GDM1 (cell line): ENCODE measurements around the gene ANO2.
"Not testable (repeated sequence)": the region's sequence is repeated elsewhere in the genome, so short reads cannot be mapped to it uniquely, and the experiment has no call there.

Experiments
- DNase-seq: peaks from one replicate; lab custom pipeline; 2025; lab: John Stamatoyannopoulos, UW

ANO2 gene

GRCh38 chr12:5669624-5670023 is 275.4 kb downstream of the ANO2 start:
- not testable (repeated sequence) for DNase-seq

DNA sequence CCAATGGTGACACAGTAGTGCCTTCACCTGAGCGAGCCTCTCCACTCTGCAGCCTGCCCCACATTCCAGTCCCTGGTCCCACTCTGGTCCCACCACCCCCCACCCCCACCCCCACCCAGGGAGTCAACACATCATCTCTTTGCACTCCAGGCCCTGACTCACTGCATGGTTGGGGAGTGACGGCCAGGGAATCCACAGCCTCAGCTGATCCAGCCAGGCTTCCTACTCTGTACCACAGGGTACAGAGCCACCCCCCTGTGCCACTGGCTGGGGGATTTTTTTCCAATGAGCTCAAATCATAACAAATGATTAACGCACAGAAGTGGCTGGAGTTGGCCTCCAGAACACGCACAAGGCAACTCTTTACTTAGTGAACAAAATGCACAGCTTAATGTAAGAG is 279.4 kb downstream of the ANO2 start:
- no peak for DNase-seq

GRCh38 chr12:5661811-5662210 is 283.2 kb downstream of the ANO2 start:
- DNase-seq, result no peak

DNA sequence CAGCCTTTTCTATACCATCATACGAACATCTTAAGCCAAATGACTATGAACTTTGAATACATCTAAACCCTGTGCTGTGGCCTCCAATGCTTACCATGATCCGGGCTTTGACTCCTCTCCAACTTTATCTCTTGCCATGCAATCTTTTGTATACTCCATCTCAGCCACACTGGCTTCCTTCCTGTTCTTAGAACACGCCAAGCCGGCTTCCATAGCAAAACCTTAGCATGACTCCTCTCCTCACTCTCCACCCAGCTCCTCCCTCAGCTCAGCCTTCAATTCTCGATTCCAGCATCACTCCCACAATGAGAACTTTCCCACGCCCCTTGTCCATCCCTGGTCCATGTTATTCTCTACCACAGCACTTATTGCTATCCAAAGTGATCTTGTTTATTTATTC is 284.8 kb downstream of the ANO2 start:
- DNase-seq, result no peak

DNA sequence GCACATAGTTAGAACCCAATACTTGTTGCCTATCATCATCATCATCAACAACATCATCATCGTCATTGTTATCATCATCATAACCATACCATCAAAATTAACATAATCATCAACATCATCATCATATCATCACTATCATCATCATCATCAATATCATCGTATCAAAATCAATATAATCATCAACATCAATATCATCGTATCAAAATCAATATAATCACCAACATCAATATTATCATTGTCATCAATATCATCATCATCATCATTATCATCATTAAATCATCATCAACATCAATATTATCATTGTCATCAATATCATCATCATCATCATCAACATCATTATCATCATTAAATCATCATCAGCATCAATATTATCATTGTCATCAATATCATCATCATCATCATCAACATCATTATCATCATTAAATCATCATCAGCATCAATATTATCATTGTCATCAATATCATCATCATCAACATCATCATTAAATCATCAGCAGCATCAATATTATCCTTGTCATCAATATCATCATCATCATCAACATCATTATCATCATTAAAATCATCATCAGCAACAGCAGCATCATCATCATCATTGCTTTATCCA is 286.6 kb downstream of the ANO2 start:
- not testable (repeated sequence) for DNase-seq

GRCh38 chr12:5656836-5657235 is 288.2 kb downstream of the ANO2 start:
- DNase-seq, result no peak

DNA sequence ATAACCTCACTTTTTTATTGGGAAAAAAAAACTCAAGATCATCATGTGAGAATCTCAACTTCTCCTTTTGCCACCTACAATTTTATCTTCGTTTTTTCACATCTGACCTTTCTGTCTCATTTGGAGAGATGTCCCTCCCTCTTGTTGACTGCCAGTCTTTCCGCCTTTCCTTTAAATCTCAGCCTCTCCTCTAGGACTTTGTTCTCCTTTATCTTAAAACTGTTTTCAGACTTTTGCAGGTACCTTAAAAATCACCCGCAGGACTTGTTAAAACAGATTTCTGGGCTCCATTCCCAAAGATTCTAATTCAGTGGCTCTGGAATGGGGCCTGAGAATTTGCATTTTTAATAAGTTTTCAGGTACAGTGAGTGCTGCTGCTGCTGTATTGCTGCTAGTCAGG is 289.9 kb downstream of the ANO2 start:
- no peak for DNase-seq

- no peak for DNase-seq
Observed at GRCh38 chr12:5654019-5654418, 291.0 kb downstream of the ANO2 start.

- DNase-seq, result no peak
Observed at GRCh38 chr12:5650829-5651461, 294.1 kb downstream of the ANO2 start.

GRCh38 chr12:5650281-5650680 is 294.8 kb downstream of the ANO2 start:
- no peak for DNase-seq

DNA sequence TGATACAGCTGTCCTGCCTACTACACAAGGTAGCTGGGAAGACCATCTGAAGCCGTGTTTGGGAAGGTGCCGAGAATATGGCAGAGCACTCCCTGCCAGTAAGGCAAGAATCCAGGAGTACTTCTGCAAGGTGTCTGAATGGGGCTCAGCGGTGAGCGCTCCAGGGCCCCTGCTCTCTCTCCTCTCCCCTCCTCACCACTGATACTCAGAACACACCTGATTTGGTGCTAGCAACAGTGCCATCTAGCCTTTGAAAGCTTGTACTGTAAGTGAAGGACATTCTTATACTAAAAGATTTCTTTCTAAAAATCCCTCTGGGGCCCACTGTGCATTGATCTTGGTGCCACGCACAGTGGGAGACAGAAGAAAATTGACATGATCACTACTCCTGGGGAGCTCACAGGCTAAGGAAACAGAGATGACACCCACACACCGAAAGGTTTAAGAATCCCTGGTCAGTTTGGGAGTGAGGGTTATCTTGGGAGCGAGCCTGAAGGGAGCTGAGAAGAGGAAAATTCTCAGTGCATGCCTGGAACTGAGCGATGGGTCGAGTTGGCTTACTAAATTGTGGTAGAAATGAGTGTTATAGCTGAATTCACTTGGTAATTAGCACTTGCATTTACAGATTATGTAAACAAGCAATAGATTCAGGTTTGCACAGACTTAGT is 296.2 kb downstream of the ANO2 start:
- no peak for DNase-seq

- no peak for DNase-seq
Observed at GRCh38 chr12:5643266-5643665, 301.8 kb downstream of the ANO2 start.

DNA sequence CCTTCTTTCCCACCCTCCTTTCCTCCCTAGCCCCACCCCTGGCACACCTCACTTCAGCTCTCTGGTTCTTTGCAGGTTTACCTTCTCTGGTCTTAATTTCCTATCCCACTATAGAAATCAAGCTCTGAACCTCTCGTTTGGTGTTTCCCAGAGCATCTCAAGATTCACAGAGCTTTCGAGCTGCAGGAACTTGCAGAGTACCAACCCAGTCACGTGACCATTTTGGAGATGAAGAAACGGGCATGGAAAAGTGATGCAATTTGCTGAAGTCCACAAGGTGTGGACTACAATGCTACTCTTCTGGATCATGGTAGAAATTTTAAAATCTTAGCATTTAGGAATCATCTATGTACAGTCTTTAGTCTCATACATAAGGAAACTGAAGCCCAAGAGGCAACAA is 307.4 kb downstream of the ANO2 start:
- DNase-seq, result no peak

GRCh38 chr12:5636907-5637306 is 308.2 kb downstream of the ANO2 start:
- DNase-seq, result no peak

DNA sequence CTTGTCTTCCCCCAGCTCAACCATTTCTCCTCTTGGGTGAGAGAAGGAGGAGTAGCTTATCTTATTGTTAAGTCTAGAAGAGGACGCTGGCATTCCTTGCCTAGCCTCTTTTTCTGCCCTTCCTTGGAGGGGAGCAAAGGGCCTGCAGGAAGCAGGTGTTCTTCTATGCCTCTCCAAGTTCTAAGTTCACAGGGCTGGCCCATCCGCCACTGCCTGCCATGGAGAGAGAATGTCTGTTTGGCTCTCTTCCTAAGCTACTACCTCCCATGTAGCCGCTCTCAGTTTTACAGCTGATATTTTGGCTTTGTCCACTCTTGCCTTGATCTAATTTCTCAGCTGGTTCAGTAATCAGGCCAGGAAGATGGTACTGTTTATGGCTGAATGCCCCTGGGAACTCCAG is 312.0 kb downstream of the ANO2 start:
- no peak for DNase-seq

- no peak for DNase-seq
Observed at GRCh38 chr12:5632453-5632852, 312.6 kb downstream of the ANO2 start.

DNA sequence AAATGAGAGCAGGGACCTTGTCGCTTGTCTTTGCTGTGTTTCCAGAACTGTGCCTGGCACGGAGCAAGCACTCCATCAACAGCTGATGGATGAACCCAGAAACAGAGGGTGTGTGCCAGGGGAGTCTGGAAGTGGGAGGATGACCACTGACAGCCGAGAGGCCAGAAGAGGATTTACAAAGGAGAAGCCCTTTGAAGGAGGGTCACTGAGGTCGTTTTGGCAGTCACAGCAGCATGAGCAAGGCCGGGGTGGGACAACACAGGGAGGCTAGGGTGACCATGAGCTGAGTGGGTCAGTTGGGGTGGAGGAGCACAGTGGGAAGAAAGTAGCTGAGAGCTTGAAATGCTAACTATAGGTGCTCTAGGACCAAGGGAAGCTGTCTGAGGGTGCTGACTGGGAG is 313.6 kb downstream of the ANO2 start:
- DNase-seq, result no peak

DNA sequence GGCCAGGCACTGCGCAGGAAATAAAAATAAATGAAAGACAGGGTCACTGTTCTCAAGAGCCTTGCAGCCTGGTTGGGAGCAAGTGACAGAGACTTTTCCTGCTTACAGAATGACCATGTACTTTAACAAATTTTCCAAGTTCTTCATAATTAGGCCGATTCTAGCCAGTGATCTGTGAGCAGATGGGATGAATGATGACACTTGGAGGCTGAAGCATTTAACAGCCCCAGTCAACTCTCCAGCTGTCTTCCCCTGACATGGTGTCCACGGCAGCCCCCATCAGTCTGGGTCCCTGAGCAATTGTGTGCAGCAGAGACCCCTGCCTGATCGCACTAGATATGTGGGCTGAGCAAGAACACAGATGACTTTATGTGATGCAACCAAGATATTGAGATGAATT is 314.3 kb downstream of the ANO2 start:
- no peak for DNase-seq

DNA sequence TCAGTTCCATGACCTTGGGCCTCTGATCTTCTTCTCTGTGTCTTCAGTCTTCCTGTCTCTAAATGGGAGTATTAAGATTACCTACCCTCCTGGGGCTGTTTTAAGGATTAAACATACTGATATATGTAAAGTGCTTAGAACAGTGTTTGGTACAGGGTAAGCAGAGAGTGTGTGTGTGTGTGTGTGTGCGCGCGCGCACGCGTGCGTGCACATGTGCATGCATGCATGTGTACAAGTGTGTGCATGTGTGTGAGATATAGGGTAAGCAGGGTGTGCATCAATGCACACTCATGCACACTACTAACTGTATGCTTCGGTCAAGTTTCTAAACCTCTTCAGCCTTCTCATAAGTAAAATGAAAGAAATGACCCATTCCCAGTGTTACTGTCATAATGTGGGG is 316.6 kb downstream of the ANO2 start:
- no peak for DNase-seq

DNA sequence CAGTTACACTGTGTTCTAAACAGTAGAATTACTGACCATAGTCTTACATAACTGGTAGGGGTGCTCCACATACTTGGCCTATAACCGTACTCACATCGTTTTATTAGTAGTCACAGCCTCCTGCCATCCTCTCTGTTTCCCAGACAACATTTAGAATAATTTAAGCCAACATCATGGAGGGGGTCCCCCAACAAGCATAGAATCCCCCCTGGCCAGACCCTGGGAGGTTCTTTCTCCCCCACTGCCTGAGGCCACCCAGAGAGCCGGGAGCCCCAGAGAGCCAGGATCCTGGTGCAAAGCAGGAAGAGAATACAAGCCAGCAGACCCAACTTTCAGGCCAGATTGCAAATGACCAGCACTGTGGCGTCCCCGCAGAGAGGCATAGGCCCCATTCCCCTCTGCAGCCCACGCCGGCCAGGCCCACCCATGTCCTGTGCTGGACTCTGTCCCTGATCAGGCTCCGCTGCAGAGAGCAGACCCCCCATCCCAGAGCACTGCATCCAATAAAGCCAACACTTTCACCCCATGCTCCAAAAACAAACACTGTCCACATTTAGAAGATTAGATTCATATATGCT is 317.9 kb downstream of the ANO2 start:
- no peak for DNase-seq

GRCh38 chr12:5626151-5626550 is 318.9 kb downstream of the ANO2 start:
- DNase-seq, result no peak

- DNase-seq, result no peak
Observed at GRCh38 chr12:5624486-5625272, 320.4 kb downstream of the ANO2 start.

- no peak for DNase-seq
Observed at GRCh38 chr12:5623411-5623810, 321.6 kb downstream of the ANO2 start.
